ENCODE data around the gene ARAP2.

ARAP2 gene, protein sequence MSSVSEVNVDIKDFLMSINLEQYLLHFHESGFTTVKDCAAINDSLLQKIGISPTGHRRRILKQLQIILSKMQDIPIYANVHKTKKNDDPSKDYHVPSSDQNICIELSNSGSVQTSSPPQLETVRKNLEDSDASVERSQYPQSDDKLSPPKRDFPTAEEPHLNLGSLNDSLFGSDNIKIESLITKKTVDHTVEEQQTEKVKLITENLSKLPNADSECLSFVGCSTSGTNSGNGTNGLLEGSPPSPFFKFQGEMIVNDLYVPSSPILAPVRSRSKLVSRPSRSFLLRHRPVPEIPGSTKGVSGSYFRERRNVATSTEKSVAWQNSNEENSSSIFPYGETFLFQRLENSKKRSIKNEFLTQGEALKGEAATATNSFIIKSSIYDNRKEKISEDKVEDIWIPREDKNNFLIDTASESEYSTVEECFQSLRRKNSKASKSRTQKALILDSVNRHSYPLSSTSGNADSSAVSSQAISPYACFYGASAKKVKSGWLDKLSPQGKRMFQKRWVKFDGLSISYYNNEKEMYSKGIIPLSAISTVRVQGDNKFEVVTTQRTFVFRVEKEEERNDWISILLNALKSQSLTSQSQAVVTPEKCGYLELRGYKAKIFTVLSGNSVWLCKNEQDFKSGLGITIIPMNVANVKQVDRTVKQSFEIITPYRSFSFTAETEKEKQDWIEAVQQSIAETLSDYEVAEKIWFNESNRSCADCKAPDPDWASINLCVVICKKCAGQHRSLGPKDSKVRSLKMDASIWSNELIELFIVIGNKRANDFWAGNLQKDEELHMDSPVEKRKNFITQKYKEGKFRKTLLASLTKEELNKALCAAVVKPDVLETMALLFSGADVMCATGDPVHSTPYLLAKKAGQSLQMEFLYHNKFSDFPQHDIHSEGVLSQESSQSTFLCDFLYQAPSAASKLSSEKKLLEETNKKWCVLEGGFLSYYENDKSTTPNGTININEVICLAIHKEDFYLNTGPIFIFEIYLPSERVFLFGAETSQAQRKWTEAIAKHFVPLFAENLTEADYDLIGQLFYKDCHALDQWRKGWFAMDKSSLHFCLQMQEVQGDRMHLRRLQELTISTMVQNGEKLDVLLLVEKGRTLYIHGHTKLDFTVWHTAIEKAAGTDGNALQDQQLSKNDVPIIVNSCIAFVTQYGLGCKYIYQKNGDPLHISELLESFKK (N-terminal part only)

DNA sequence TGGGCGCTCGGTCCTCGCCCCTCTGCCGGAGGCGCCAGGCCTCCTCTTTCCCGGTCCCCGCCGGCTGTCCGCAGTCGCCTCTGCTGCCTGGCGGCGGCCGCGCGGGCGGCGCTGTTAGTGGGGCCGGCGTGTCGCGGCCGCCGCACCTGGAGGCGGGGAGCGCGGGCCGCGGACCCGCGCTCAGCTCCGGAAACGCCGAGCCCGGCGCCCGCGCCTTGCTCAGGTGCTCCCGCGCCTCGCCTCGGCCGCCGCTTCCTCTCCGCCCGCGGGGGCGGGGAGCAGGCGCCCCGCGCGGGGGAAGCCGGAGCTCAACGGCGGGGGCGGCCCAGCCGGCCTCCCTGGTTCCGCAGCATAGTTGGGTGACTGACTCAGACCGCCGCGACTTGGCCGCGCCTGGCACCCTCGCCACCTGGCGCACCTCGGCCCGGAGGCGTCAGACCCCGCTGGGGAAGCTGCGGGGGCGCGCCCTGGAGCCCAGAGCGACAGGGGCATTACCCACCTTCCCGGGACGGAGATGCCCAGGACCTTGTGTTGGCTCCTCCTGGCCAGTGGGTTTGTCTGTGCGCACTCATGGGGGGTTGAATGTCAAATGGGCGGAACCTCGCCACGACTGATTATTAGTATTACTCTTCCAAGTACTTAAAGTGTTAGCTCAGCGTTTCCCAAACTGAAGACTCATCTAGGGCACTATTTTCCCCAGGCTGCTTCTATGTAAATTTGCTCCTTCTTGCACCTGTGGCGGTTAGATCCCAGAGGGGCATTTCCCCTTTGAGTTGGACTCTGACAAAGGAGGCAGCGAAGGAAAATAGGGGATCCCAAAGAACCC, at the start of gene ARAP2:
TSS of gene ARAP2 (minus strand) at position 258 of the 826 bp plus-strand sequence. CDS start 15,028 bp downstream, outside the sequence.
- TF ChIP-seq ZNF274 (IDR thresholded peaks at IDR 0.05; ENCODE audit: low read depth, low read length), result no peak
- H3K4me3 ChIP-seq (ENCODE audit: low read length), result peak within 1 kb of the TSS; percentile 98

DNA sequence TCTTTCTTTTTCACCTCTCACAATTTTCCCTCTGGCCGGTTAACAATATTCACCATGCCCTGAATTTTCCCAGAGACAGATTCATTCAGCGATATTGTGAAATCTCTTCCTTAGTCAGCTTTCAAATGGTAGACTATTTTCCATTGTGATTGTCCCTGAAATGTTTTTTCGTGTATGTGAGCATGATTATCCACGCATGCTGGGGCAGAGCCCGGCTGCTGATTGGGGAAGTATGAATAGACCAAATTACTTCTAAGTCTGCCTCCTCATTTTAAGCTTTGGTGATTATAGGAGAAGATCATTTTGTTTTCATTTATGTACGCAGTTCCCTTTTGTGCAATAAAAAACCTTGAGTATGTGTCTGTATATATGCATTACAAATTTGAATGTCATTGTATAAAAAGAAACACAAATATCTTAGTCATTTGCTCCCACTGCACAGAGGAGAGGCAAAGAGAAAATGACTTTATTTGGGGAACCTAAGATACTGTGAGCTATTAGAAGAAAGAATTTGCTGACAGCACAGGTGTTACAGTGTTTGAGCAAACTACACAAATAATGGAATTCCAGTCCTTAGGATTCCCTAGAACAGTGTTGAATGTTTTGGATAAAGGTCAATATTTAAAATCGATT, 48.4 kb upstream of the ARAP2 start:
- no peak for TF ChIP-seq ZNF274 (IDR thresholded peaks at IDR 0.05; ENCODE audit: low read depth, low read length)

DNA sequence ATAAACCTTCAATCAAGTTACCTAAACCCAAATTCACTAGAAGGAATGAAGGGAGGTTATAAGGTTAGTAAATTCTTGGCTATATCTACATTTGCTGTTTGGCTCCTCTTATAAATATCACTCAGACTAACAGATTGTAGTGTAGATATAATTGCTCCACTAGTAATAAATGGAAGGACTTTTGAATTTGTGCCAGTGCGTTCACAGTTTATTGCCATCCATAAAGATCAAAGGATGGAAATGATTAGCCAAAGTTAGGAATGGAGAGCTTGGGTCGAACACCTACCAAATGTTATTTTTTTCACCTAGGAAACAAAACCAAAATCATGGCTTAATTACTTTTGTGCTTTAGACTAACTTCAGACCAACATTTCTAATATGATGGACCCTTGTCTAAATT, 46.3 kb upstream of the ARAP2 start:
- no peak for TF ChIP-seq ZNF274 (IDR thresholded peaks at IDR 0.05; ENCODE audit: low read depth, low read length)
- H3K4me3 ChIP-seq (ENCODE audit: low read length), result no peak overlapping the region

More for the DNA sequence above, 48.4 kb upstream of the ARAP2 start:
- H3K4me3 ChIP-seq (ENCODE audit: low read length), result no peak overlapping the region

DNA sequence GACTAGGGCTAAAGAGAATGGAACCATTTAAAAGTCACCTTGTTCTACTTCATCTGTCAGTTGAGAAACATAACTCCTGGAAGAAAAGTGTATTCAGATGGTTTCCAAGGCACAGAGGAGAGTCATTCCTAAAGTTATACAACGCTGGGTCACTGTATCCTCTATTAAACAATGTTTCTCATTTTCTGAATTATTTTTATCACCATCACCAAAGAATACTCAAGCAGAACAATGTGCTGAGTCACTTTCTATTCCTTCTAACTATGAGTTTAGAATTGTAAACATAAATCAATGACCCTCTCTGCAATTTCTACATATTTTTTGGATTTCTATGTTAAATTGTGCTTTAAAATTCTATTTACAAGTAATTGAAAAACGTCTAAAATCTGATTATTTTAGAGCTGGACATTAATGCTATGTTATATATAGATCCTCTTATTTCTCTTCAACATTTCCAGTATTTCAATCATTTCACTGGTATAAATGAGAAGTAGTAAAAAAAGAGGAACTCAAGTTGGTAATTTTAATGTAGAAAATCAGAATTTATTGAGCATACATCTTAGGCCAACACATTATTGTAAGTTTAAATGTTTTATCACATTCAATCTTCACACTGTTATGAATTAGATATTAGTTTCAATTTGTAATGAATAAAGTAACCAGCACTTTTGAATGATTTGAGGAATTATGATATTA, 44.6 kb upstream of the ARAP2 start:
- no peak overlapping the region for H3K4me3 ChIP-seq (ENCODE audit: low read length)
- TF ChIP-seq ZNF274 (IDR thresholded peaks at IDR 0.05; ENCODE audit: low read depth, low read length), result no peak

DNA sequence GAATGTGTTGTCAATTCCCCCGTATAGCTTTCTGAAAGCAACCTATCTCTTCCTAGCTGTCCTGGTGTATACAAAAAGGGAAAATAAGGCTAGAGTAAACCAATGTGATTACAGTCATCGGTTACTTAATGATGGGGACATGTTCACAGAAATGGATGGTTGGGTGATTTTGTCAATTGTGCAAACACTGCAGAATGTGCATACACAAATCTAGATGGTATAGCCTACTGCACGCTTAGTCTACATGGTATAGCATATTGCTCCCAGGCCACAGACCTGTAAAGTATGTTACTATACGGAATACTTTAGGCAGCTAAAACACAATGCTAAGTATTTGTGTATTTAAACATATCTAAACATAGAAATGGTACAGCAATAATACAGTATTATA, 42.2 kb upstream of the ARAP2 start:
- TF ChIP-seq ZNF274 (IDR thresholded peaks at IDR 0.05; ENCODE audit: low read depth, low read length), result no peak
- H3K4me3 ChIP-seq (ENCODE audit: low read length), result no peak overlapping the region

DNA sequence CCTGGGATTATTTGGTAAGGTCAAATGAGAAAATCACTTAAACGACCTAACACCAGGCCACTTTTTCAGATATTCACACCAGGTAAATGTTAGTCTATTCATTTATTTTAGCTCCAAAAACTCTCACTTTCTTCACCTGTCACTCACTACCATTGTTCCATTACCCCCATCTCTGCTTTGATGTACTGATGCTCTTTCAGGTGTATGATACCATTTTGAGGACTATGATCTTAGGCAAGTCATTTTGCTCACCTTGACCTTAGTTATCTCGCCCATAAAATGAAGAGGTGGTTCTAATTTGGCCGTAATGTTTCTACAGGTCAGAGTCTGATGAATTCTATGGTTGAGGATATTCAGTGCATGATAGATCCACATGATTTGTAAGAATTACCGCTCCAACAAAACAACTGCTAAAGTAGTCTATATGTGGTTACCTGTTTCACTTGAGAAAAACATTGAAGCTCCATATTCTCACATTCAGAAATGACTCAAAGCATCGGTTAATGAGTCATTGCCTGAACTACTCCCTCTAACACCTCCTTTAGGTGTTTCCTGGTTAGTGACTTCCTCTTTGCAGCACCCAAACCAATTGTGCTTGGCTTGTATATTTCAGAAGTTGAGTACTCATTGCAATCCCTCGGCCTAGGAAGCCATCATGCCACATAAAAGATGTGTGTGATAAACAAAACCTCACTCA, 41.6 kb upstream of the ARAP2 start:
- H3K4me3 ChIP-seq (ENCODE audit: low read length), result no peak overlapping the region
- TF ChIP-seq ZNF274 (IDR thresholded peaks at IDR 0.05; ENCODE audit: low read depth, low read length), result no peak

DNA sequence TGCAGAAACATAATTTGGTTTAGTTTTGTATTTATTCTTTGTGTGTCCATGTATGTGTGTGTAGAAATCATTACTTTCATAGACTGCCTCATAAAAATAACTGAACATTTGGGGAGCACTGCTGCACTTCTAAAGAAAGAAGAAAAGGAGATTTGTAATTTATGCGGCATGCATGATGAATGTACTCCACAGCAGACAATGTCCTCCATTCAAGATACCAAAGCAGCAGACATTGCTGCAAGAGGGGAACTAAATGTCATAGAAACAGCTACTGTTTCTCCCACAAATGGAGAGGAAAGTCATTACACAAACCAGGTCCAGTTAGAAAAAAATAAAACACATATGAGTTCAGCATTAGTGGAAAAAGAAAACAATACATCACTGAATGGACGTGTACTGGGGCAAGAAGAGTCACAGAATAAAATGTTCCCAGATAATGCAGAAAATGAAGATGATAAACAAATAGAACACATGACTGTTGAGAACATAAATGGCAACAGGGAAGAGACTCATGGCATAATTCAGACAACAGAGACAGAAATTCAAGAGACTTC, 39.7 kb upstream of the ARAP2 start:
- no peak for TF ChIP-seq ZNF274 (IDR thresholded peaks at IDR 0.05; ENCODE audit: low read depth, low read length)
- no peak overlapping the region for H3K4me3 ChIP-seq (ENCODE audit: low read length)

DNA sequence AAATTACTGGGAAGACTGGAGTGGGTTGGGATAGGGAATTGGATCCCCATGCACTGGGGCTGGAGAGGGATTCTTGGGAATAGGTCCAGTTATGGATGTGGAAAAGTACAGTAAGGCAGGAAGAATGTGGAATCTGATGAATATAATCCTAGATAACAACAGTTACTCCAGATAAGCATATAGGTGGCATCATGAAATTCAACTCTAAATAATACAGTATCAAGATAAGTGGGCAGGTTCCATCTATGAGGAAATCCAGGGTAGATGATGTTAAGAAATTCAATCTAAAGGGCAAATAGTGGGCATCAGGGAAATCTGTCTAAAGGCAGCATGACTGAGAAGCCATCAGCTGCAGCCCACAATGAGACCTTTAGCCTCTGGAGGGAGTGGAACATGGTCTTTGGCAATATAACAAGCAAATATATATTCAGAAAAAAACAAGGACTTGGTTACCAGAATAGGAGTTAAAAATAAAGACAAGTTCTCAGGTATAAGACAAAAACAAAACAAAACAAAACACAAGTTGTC, 38.3 kb upstream of the ARAP2 start:
- TF ChIP-seq ZNF274 (IDR thresholded peaks at IDR 0.05; ENCODE audit: low read depth, low read length), result no peak
- H3K4me3 ChIP-seq (ENCODE audit: low read length), result no peak overlapping the region

DNA sequence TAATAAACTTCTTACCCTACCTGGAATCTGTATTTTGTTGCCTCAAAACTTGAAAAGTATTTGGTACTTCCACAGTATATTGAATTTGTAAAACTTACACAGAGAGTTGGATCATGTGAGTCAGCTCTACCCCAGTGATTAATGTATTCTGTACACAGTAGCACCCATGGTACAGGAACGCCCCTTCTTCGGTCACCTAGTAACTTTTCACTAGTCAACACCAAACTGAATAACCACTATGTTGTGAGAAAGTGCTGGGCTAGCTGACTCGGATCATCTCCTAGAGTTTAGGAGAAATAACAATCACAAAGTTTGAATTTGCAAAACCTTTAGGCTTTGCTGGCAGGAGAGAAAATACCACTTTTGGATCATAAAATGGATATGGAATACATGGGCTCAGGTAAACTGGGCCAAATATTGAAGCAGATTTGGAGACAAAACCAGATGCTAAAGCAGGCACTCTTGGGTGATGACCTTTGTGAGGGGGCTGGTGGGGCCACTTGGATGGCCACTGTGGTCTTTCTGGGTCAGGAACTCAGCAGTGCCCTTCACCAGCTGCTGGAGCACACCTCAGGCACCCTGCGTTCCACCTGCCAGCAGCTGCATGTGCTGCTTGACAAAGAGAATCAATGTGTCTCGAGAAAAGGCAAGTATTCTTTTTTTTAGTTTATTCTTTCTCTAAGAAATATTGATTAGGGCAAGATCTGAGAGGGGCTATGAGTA, 37.2 kb upstream of the ARAP2 start, which contains the start of gene DTHD1:
TSS of gene DTHD1 (plus strand) at position 233 of the 723 bp plus-strand sequence. CDS start at position 376, 143 bp downstream.
- no peak for TF ChIP-seq ZNF274 (IDR thresholded peaks at IDR 0.05; ENCODE audit: low read depth, low read length)
- no peak within 1 kb of the TSS for H3K4me3 ChIP-seq (ENCODE audit: low read length)

DNA sequence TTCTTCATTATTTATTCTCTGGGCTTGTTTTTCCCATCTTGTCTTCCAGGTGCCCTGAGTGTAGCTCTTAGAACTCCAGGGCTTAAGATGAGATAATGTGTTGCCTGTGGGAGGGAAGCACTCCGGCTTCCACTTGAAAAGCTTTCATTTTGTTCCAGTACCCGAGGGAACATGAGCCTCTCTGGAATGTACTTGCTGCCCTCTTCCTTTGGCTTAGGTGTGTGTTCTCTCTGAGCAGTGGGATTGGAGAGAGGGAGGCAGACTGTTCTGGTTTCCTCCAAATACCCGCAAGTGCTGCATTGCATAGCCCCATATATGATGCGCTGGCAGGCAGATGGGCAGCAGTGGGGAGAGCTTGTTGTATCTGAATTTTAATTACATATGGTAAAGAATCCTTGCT, 36.2 kb upstream of the ARAP2 start:
- no peak for TF ChIP-seq ZNF274 (IDR thresholded peaks at IDR 0.05; ENCODE audit: low read depth, low read length)
- H3K4me3 ChIP-seq (ENCODE audit: low read length), result no peak overlapping the region

DNA sequence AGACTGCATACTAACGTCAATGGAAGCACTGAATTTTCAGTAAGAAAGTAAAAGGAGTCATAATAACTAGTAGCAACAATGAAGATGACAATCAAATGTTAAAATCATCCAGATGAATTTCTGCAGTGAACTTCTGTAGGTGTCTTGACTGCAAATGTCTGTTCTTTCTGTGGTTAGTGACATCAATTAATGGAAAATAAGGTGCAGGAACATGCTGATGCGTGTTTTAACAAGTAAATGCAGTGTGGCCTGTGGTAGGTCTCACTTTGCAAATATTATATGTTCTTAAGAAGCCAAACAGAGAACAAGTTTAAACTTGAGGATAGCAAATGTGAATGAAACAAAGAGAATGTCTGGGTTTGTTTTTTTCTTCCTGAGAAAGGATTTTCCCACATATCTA, 34.5 kb upstream of the ARAP2 start:
- no peak overlapping the region for H3K4me3 ChIP-seq (ENCODE audit: low read length)
- TF ChIP-seq ZNF274 (IDR thresholded peaks at IDR 0.05; ENCODE audit: low read depth, low read length), result no peak

Data from GM08714 (cell line).